AG09309 (cell line): ENCODE measurements around the gene NFATC1.

Experiments
- DNase-seq: peaks from one replicate; pipeline ENCODE4 v3.0.0-alpha.2; 2010; ENCODE audit warnings: low read depth
- H3K4me3 ChIP-seq: 2 replicates; pipeline ENCODE4 v1.5.1; 2011; ENCODE audit warnings: mild to moderate bottlenecking, low read depth, low read length, moderate library complexity; ENCODE audit not compliant: control insufficient read depth
- CTCF ChIP-seq: IDR thresholded peaks from 2 replicates; pipeline ENCODE4 v1.5.1; 2011; ENCODE audit warnings: mild to moderate bottlenecking, low read depth, low read length, inconsistent platforms; ENCODE audit not compliant: insufficient read depth, control insufficient read depth; ENCODE audit errors: missing control alignments

The NFATC1 gene

GRCh38 chr18:79547413-79548076 is 151.8 kb downstream of the NFATC1 start:
- no peak for TF ChIP-seq CTCF
- no peak for DNase-seq
- no peak overlapping the region for H3K4me3 ChIP-seq

GRCh38 chr18:79548077-79548450 is 152.3 kb downstream of the NFATC1 start:
- H3K4me3 ChIP-seq, result no peak overlapping the region
- no peak for DNase-seq
- no peak for TF ChIP-seq CTCF

- DNase-seq, result no peak
- H3K4me3 ChIP-seq, result no peak overlapping the region
- TF ChIP-seq CTCF, result no peak
These were observed 152.9 kb downstream of the NFATC1 start for GRCh38 chr18:79548621-79548985.

GRCh38 chr18:79548986-79549637 is 153.4 kb downstream of the NFATC1 start:
- no peak for TF ChIP-seq CTCF
- no peak overlapping the region for H3K4me3 ChIP-seq
- DNase-seq, result no peak

- no peak for DNase-seq
- TF ChIP-seq CTCF, result no peak
- H3K4me3 ChIP-seq, result no peak overlapping the region
These were observed 153.9 kb downstream of the NFATC1 start for GRCh38 chr18:79549638-79550000.

GRCh38 chr18:79552140-79552631 is 156.5 kb downstream of the NFATC1 start:
- TF ChIP-seq CTCF, result no peak
- DNase-seq, result no peak
- no peak overlapping the region for H3K4me3 ChIP-seq
